Measurements from ENCODE around the gene DOCK11.
"Not testable (repeated sequence)": the region's sequence is repeated elsewhere in the genome, so short reads cannot be mapped to it uniquely, and the experiment has no call there.

DOCK11 gene

GRCh38 chrX:118583781-118584180 is 88.2 kb downstream of the DOCK11 start:
- H3K36me3 ChIP-seq (ENCODE audit: insufficient read depth, low read length): 0 out of 2 replicates have a peak, but pooled peaks cover 2% of the 10 kb centered on the region
- H3K4me2 ChIP-seq (ENCODE audit: low read length): no peak overlapping the region
- H3F3A ChIP-seq (ENCODE audit: insufficient read depth, low read length): no peaks in the 10 kb centered on the region
- no peaks in the 10 kb centered on the region for H3K9me3 ChIP-seq (ENCODE audit: low read length)
- no peaks in the 10 kb centered on the region for H3K4me1 ChIP-seq (ENCODE audit: insufficient read depth, low read length, severe bottlenecking)
- TF ChIP-seq, protein P1, sequence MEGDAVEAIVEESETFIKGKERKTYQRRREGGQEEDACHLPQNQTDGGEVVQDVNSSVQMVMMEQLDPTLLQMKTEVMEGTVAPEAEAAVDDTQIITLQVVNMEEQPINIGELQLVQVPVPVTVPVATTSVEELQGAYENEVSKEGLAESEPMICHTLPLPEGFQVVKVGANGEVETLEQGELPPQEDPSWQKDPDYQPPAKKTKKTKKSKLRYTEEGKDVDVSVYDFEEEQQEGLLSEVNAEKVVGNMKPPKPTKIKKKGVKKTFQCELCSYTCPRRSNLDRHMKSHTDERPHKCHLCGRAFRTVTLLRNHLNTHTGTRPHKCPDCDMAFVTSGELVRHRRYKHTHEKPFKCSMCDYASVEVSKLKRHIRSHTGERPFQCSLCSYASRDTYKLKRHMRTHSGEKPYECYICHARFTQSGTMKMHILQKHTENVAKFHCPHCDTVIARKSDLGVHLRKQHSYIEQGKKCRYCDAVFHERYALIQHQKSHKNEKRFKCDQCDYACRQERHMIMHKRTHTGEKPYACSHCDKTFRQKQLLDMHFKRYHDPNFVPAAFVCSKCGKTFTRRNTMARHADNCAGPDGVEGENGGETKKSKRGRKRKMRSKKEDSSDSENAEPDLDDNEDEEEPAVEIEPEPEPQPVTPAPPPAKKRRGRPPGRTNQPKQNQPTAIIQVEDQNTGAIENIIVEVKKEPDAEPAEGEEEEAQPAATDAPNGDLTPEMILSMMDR (IDR thresholded peaks at IDR 0.05; ENCODE audit: low read length): no peak
- TF ChIP-seq EZH2 (IDR thresholded peaks at IDR 0.05; ENCODE audit: borderline replicate concordance, low read length): no peak
- no peak overlapping the region for H3K27ac ChIP-seq (ENCODE audit: low read depth, low read length, poor library complexity, severe bottlenecking)
- no peaks in the 10 kb centered on the region for H3K9me2 ChIP-seq (ENCODE audit: low read depth, low read length)
- H2AFZ ChIP-seq (ENCODE audit: low read length): no peak overlapping the region
- H3K79me2 ChIP-seq (ENCODE audit: insufficient read depth, low read length): no peaks in the 10 kb centered on the region
- no peak overlapping the region for H3K4me3 ChIP-seq (ENCODE audit: low read depth, low read length, poor library complexity, severe bottlenecking)
- H4K20me1 ChIP-seq (ENCODE audit: insufficient read depth, low read length): no peaks in the 10 kb centered on the region
- H3K27me3 ChIP-seq (ENCODE audit: insufficient read depth, low read length): no peaks in the 10 kb centered on the region
- H3K9ac ChIP-seq (ENCODE audit: low read length): no peak overlapping the region

GRCh38 chrX:118585296-118585695 is 89.7 kb downstream of the DOCK11 start:
- no peak overlapping the region for H3K4me2 ChIP-seq (ENCODE audit: low read length)
- no peak overlapping the region for H3K27ac ChIP-seq (ENCODE audit: low read depth, low read length, poor library complexity, severe bottlenecking)
- H3K27me3 ChIP-seq (ENCODE audit: insufficient read depth, low read length): no peaks in the 10 kb centered on the region
- no peak overlapping the region for H2AFZ ChIP-seq (ENCODE audit: low read length)
- H4K20me1 ChIP-seq (ENCODE audit: insufficient read depth, low read length): no peaks in the 10 kb centered on the region
- no peaks in the 10 kb centered on the region for H3K4me1 ChIP-seq (ENCODE audit: insufficient read depth, low read length, severe bottlenecking)
- H3F3A ChIP-seq (ENCODE audit: insufficient read depth, low read length): no peaks in the 10 kb centered on the region
- TF ChIP-seq, protein P1 (IDR thresholded peaks at IDR 0.05; ENCODE audit: low read length): no peak
- no peak for TF ChIP-seq EZH2 (IDR thresholded peaks at IDR 0.05; ENCODE audit: borderline replicate concordance, low read length)
- no peak overlapping the region for H3K4me3 ChIP-seq (ENCODE audit: low read depth, low read length, poor library complexity, severe bottlenecking)
- no peak overlapping the region for H3K9ac ChIP-seq (ENCODE audit: low read length)
- no peaks in the 10 kb centered on the region for H3K79me2 ChIP-seq (ENCODE audit: insufficient read depth, low read length)
- H3K9me3 ChIP-seq (ENCODE audit: low read length): no peaks in the 10 kb centered on the region
- 0 out of 2 replicates have a peak, but pooled peaks cover 2% of the 10 kb centered on the region for H3K36me3 ChIP-seq (ENCODE audit: insufficient read depth, low read length)
- H3K9me2 ChIP-seq (ENCODE audit: low read depth, low read length): no peaks in the 10 kb centered on the region

GRCh38 chrX:118586206-118586605 is 90.6 kb downstream of the DOCK11 start:
- H3K4me3 ChIP-seq (ENCODE audit: low read depth, low read length, poor library complexity, severe bottlenecking); H3K9ac ChIP-seq (ENCODE audit: low read length); H3K27me3 ChIP-seq (ENCODE audit: insufficient read depth, low read length); H3K27ac ChIP-seq (ENCODE audit: low read depth, low read length, poor library complexity, severe bottlenecking); H3K79me2 ChIP-seq (ENCODE audit: insufficient read depth, low read length); H3K4me1 ChIP-seq (ENCODE audit: insufficient read depth, low read length, severe bottlenecking); H3K9me3 ChIP-seq (ENCODE audit: low read length); H3F3A ChIP-seq (ENCODE audit: insufficient read depth, low read length); H3K4me2 ChIP-seq (ENCODE audit: low read length); H3K9me2 ChIP-seq (ENCODE audit: low read depth, low read length); H3K36me3 ChIP-seq (ENCODE audit: insufficient read depth, low read length); H2AFZ ChIP-seq (ENCODE audit: low read length); H4K20me1 ChIP-seq (ENCODE audit: insufficient read depth, low read length): not testable (repeated sequence)

GRCh38 chrX:118588715-118589114 is 93.1 kb downstream of the DOCK11 start:
- H3K4me1 ChIP-seq (ENCODE audit: insufficient read depth, low read length, severe bottlenecking): no peaks in the 10 kb centered on the region
- H3F3A ChIP-seq (ENCODE audit: insufficient read depth, low read length): no peaks in the 10 kb centered on the region
- no peak overlapping the region for H3K27ac ChIP-seq (ENCODE audit: low read depth, low read length, poor library complexity, severe bottlenecking)
- H3K4me3 ChIP-seq (ENCODE audit: low read depth, low read length, poor library complexity, severe bottlenecking): no peak overlapping the region
- no peaks in the 10 kb centered on the region for H3K27me3 ChIP-seq (ENCODE audit: insufficient read depth, low read length)
- no peaks in the 10 kb centered on the region for H3K79me2 ChIP-seq (ENCODE audit: insufficient read depth, low read length)
- TF ChIP-seq, protein P1 (IDR thresholded peaks at IDR 0.05; ENCODE audit: low read length): no peak
- TF ChIP-seq EZH2 (IDR thresholded peaks at IDR 0.05; ENCODE audit: borderline replicate concordance, low read length): no peak
- H4K20me1 ChIP-seq (ENCODE audit: insufficient read depth, low read length): no peaks in the 10 kb centered on the region
- no peaks in the 10 kb centered on the region for H3K9me3 ChIP-seq (ENCODE audit: low read length)
- H3K9me2 ChIP-seq (ENCODE audit: low read depth, low read length): no peaks in the 10 kb centered on the region
- H3K36me3 ChIP-seq (ENCODE audit: insufficient read depth, low read length): 0 out of 2 replicates have a peak, but pooled peaks cover 2% of the 10 kb centered on the region
- no peak overlapping the region for H3K9ac ChIP-seq (ENCODE audit: low read length)
- H3K4me2 ChIP-seq (ENCODE audit: low read length): no peak overlapping the region
- H2AFZ ChIP-seq (ENCODE audit: low read length): no peak overlapping the region
